NCI-H82 (cell line): ENCODE results near the gene HIC1.

Source experiments
- DNase-seq: peaks from one replicate; lab custom pipeline; 2025; lab: John Stamatoyannopoulos, UW

Gene HIC1

GRCh38 chr17:2047590-2047989 is 7.3 kb upstream of the HIC1 start:
- no peak for DNase-seq

GRCh38 chr17:2048805-2049204 is 6.1 kb upstream of the HIC1 start:
- DNase-seq, result peak; percentile 83

GRCh38 chr17:2049333-2050299 is 5.3 kb upstream of the HIC1 start:
- peak; percentile 89 for DNase-seq

- DNase-seq, result peak; percentile 86
Measured at GRCh38 chr17:2050300-2051060, 4.4 kb upstream of the HIC1 start.

GRCh38 chr17:2051061-2051932 is 3.6 kb upstream of the HIC1 start:
- DNase-seq, result peak; percentile 73

- peak; percentile 61 for DNase-seq
Measured at GRCh38 chr17:2051933-2052559, 2.9 kb upstream of the HIC1 start.

- DNase-seq, result peak; percentile 85
Measured at GRCh38 chr17:2053380-2054261, 1.3 kb upstream of the HIC1 start.

GRCh38 chr17:2054262-2054511 is 716 bp upstream of the HIC1 start:
- DNase-seq, result no peak

GRCh38 chr17:2055292-2056205 is 646 bp downstream of the HIC1 start:
- DNase-seq, result no peak

- DNase-seq, result no peak
Measured at GRCh38 chr17:2056206-2057174, 1.6 kb downstream of the HIC1 start.

GRCh38 chr17:2057175-2057759 is 2.4 kb downstream of the HIC1 start:
- no peak for DNase-seq

- no peak for DNase-seq
Measured at GRCh38 chr17:2057760-2058585, 3.1 kb downstream of the HIC1 start.

GRCh38 chr17:2058586-2059546 is 4.0 kb downstream of the HIC1 start:
- no peak for DNase-seq

GRCh38 chr17:2059547-2060384 is 4.9 kb downstream of the HIC1 start:
- no peak for DNase-seq

GRCh38 chr17:2060385-2060658 is 5.4 kb downstream of the HIC1 start:
- no peak for DNase-seq
